OCI-LY3 (cell line): ENCODE measurements around the gene ZBTB1.

Experiments
- H2AFZ ChIP-seq: fragments of 200-600, 300-600 bp; shearing (Covaris generic); 2 replicates; pipeline ENCODE4 v1.6.0; 2014; ENCODE audit warnings: antibody characterized with exemption, low read depth, low read length
- H3K27ac ChIP-seq: fragments of 200-600, 300-600 bp; sonication (generic); 2 replicates; pipeline ENCODE4 v1.5.1; 2014; ENCODE audit warnings: mild to moderate bottlenecking, low read length, moderate library complexity, mixed read lengths
- H3K27me3 ChIP-seq: fragments of 200-600, 300-600 bp; sonication (generic); 2 replicates; pipeline ENCODE4 v1.6.1; 2014; ENCODE audit warnings: low read depth, low read length, mixed read lengths
- H3K36me3 ChIP-seq: fragments of 200-600, 300-600 bp; sonication (generic); replicated peaks from 2 replicates; pipeline ENCODE3; 2014; ENCODE audit warnings: low read depth, low read length, mixed read lengths
- H3K4me1 ChIP-seq: fragments of 300-600, 200-600 bp; sonication (generic); 2 replicates; pipeline ENCODE4 v1.6.1; 2014; ENCODE audit warnings: low read length, mixed read lengths
- H3K4me2 ChIP-seq: fragments of 200-600, 300-600 bp; sonication (generic); 2 replicates; pipeline ENCODE4 v1.6.1; 2014; ENCODE audit warnings: low read length, mixed read lengths
- H3K4me3 ChIP-seq: fragments of 300-600, 200-600 bp; sonication (generic); 2 replicates; pipeline ENCODE4 v1.5.1; 2014; ENCODE audit warnings: antibody characterized with exemption, mild to moderate bottlenecking, low read length, moderate library complexity
- H3K79me2 ChIP-seq: fragments of 300-600, 200-600 bp; shearing (Covaris generic); 2 replicates; pipeline ENCODE4 v1.6.1; 2014; ENCODE audit warnings: mild to moderate bottlenecking, low read length, mixed read lengths
- H3K9ac ChIP-seq: fragments of 300-600, 200-600 bp; shearing (Covaris generic); 2 replicates; pipeline ENCODE4 v1.6.0; 2014; ENCODE audit warnings: mild to moderate bottlenecking, low read length, moderate library complexity
- H3K9me3 ChIP-seq: fragments of 200-600, 300-600 bp; shearing (Covaris generic); 2 replicates; pipeline ENCODE4 v1.6.1; 2014; ENCODE audit warnings: low read length, mixed read lengths; ENCODE audit not compliant: insufficient read depth
- H4K20me1 ChIP-seq: fragments of 200-600, 300-600 bp; sonication (generic); 2 replicates; pipeline ENCODE4 v1.6.1; 2016; ENCODE audit warnings: low read length, mixed read lengths; ENCODE audit not compliant: insufficient read depth
- CTCF ChIP-seq: fragments of 200-600, 300-600 bp; sonication (generic); IDR thresholded peaks from 2 replicates; pipeline ENCODE4 v1.5.1; 2014; ENCODE audit warnings: antibody characterized with exemption, low read length, low read depth
- EZH2phosphoT487 ChIP-seq: fragments of 200-600 bp; shearing (Covaris generic); IDR thresholded peaks from 2 replicates; pipeline ENCODE4 v1.6.1; 2018; ENCODE audit warnings: antibody characterized with exemption, mixed run types, low read depth

The ZBTB1 gene

GRCh38 chr14:64474041-64474440 lies 30.5 kb upstream of the ZBTB1 start:
- no peak for TF ChIP-seq EZH2phosphoT487
- no peak for TF ChIP-seq CTCF
- peak overlapping the region; percentile 39 for H3K4me2 ChIP-seq

GRCh38 chr14:64474698-64475097 lies 29.9 kb upstream of the ZBTB1 start:
- no peak for TF ChIP-seq CTCF
- TF ChIP-seq EZH2phosphoT487, result no peak

More at GRCh38 chr14:64474041-64474440, 30.5 kb upstream of the ZBTB1 start:
- no peak overlapping the region for H3K9ac ChIP-seq
- H3K79me2 ChIP-seq, result no peaks in the 10 kb centered on the region
- H3K36me3 ChIP-seq, result no peaks in the 10 kb centered on the region
- H3K4me1 ChIP-seq, result peaks cover 14% of the 10 kb centered on the region
- H4K20me1 ChIP-seq, result peaks cover 3% of the 10 kb centered on the region; the same call in 1 of the 2 replicates
- no peaks in the 10 kb centered on the region for H3K27me3 ChIP-seq
- H3K27ac ChIP-seq, result no peak overlapping the region
- no peak overlapping the region for H3K4me3 ChIP-seq
- no peak overlapping the region for H2AFZ ChIP-seq
- H3K9me3 ChIP-seq, result no peaks in the 10 kb centered on the region

GRCh38 chr14:64475585-64476273 lies 28.8 kb upstream of the ZBTB1 start:
- H3K9me3 ChIP-seq, result no peaks in the 10 kb centered on the region
- no peaks in the 10 kb centered on the region for H3K36me3 ChIP-seq
- no peak overlapping the region for H2AFZ ChIP-seq
- no peak overlapping the region for H3K4me3 ChIP-seq
- H3K9ac ChIP-seq, result no peak overlapping the region
- TF ChIP-seq EZH2phosphoT487, result no peak
- no peaks in the 10 kb centered on the region for H4K20me1 ChIP-seq
- H3K79me2 ChIP-seq, result no peaks in the 10 kb centered on the region
- peaks cover 14% of the 10 kb centered on the region for H3K4me1 ChIP-seq
- H3K27me3 ChIP-seq, result no peaks in the 10 kb centered on the region
- H3K4me2 ChIP-seq, result no peak overlapping the region
- H3K27ac ChIP-seq, result no peak overlapping the region

More at GRCh38 chr14:64474698-64475097, 29.9 kb upstream of the ZBTB1 start:
- Histone ChIP-seq H3K27me3 (no peaks in the 10 kb centered on the region), H3K4me3 (no peak overlapping the region), H3K36me3 (no peaks in the 10 kb centered on the region), H3K4me2 (no peak overlapping the region), H4K20me1 (no peaks in the 10 kb centered on the region), H2AFZ (no peak overlapping the region), H3K79me2 (no peaks in the 10 kb centered on the region), H3K9me3 (no peaks in the 10 kb centered on the region), H3K9ac (no peak overlapping the region), H3K4me1 (peaks cover 14% of the 10 kb centered on the region), H3K27ac (no peak overlapping the region)

- H3K27ac ChIP-seq, result no peak overlapping the region
- no peak overlapping the region for H3K4me3 ChIP-seq
- TF ChIP-seq EZH2phosphoT487 (no peak), CTCF (no peak)
- H3K4me1 ChIP-seq, result peaks cover 14% of the 10 kb centered on the region
- no peaks in the 10 kb centered on the region for H3K79me2 ChIP-seq
- no peaks in the 10 kb centered on the region for H3K9me3 ChIP-seq
- no peaks in the 10 kb centered on the region for H3K36me3 ChIP-seq
- no peak overlapping the region for H3K9ac ChIP-seq
- H2AFZ ChIP-seq, result no peak overlapping the region
- H3K4me2 ChIP-seq, result no peak overlapping the region
- no peaks in the 10 kb centered on the region for H3K27me3 ChIP-seq
- H4K20me1 ChIP-seq, result no peaks in the 10 kb centered on the region
These were observed 28.1 kb upstream of the ZBTB1 start for GRCh38 chr14:64476438-64476837.
